ENCODE data around the gene MFN2. TPM values are rescaled to one million over a fixed set of nuclear protein-coding genes. Genes with fewer than 3 reads are reported as not detected.

Gene MFN2
- polyA plus RNA-seq, 1 donor from 2014 or later, result 64.9 TPM

GRCh38 chr1:12048372-12048771 is 68.1 kb downstream of the MFN2 start:
- H3K27ac ChIP-seq (ENCODE audit: low read length), result no peak overlapping the region
- no peaks in the 10 kb centered on the region for H3K36me3 ChIP-seq (ENCODE audit: insufficient read depth, low read length)
- H2AFZ ChIP-seq (ENCODE audit: low read depth, low read length), result no peak overlapping the region
- H3K9ac ChIP-seq (ENCODE audit: low read length), result no peak overlapping the region
- no peak for TF ChIP-seq REST (IDR thresholded peaks at IDR 0.05; ENCODE audit: borderline replicate concordance)
- no peak for TF ChIP-seq MXI1 (conservative IDR thresholded peaks at IDR 0.05; ENCODE audit: poor library complexity, severe bottlenecking)
- TF ChIP-seq SMC3 (conservative IDR thresholded peaks at IDR 0.05; ENCODE audit: poor library complexity), result no peak
- TF ChIP-seq POLR2AphosphoS5 (IDR thresholded peaks at IDR 0.05), result no peak
- TF ChIP-seq EP300 (conservative IDR thresholded peaks at IDR 0.05; ENCODE audit: poor library complexity, severe bottlenecking), result no peak
- TF ChIP-seq RAD21 (conservative IDR thresholded peaks at IDR 0.05), result no peak
- TF ChIP-seq TAF1 (IDR thresholded peaks at IDR 0.05; ENCODE audit: low read depth), result no peak
- TF ChIP-seq EZH2 (IDR thresholded peaks at IDR 0.05; ENCODE audit: borderline replicate concordance, insufficient read depth, low read length, poor library complexity, severe bottlenecking), result no peak
- no peaks in the 10 kb centered on the region for H3K9me3 ChIP-seq (ENCODE audit: low read length)
- no peak overlapping the region for H3K4me3 ChIP-seq (ENCODE audit: low read length)
- H3F3A ChIP-seq (ENCODE audit: insufficient read depth, low read length, poor library complexity, severe bottlenecking), result no peaks in the 10 kb centered on the region
- H3K4me2 ChIP-seq (ENCODE audit: low read length), result no peak overlapping the region
- H3K79me2 ChIP-seq (replicated peaks; ENCODE audit: insufficient read depth, low read length), result no peaks in the 10 kb centered on the region
- no peaks in the 10 kb centered on the region for H3K27me3 ChIP-seq (ENCODE audit: insufficient read depth, low read depth, low read length)
- no peaks in the 10 kb centered on the region for H4K20me1 ChIP-seq (ENCODE audit: insufficient read depth)
- no peaks in the 10 kb centered on the region for H3K9me2 ChIP-seq (ENCODE audit: insufficient read depth, low read length)

- H3K9ac ChIP-seq (ENCODE audit: low read length), result no peak overlapping the region
- H3K27ac ChIP-seq (ENCODE audit: low read length), result no peak overlapping the region
- H2AFZ ChIP-seq (ENCODE audit: low read depth, low read length), result no peak overlapping the region
- H3K79me2 ChIP-seq (replicated peaks; ENCODE audit: insufficient read depth, low read length), result no peaks in the 10 kb centered on the region
- H3K4me3 ChIP-seq (ENCODE audit: low read length), result no peak overlapping the region
- H3K27me3 ChIP-seq (ENCODE audit: insufficient read depth, low read depth, low read length), result no peaks in the 10 kb centered on the region
- TF ChIP-seq EZH2 (IDR thresholded peaks at IDR 0.05; ENCODE audit: borderline replicate concordance, insufficient read depth, low read length, poor library complexity, severe bottlenecking) (no peak), CTCF (IDR thresholded peaks at IDR 0.05; ENCODE audit: poor library complexity, severe bottlenecking) (no peak), SMC3 (conservative IDR thresholded peaks at IDR 0.05; ENCODE audit: poor library complexity) (no peak), EP300 (conservative IDR thresholded peaks at IDR 0.05; ENCODE audit: poor library complexity, severe bottlenecking) (no peak), POLR2AphosphoS5 (IDR thresholded peaks at IDR 0.05) (no peak), TAF1 (IDR thresholded peaks at IDR 0.05; ENCODE audit: low read depth) (no peak), REST (IDR thresholded peaks at IDR 0.05; ENCODE audit: borderline replicate concordance) (no peak), MXI1 (conservative IDR thresholded peaks at IDR 0.05; ENCODE audit: poor library complexity, severe bottlenecking) (no peak), RAD21 (conservative IDR thresholded peaks at IDR 0.05) (no peak)
- H3F3A ChIP-seq (ENCODE audit: insufficient read depth, low read length, poor library complexity, severe bottlenecking), result no peaks in the 10 kb centered on the region
- H3K36me3 ChIP-seq (ENCODE audit: insufficient read depth, low read length), result no peaks in the 10 kb centered on the region
- no peaks in the 10 kb centered on the region for H4K20me1 ChIP-seq (ENCODE audit: insufficient read depth)
- no peaks in the 10 kb centered on the region for H3K9me3 ChIP-seq (ENCODE audit: low read length)
- H3K9me2 ChIP-seq (ENCODE audit: insufficient read depth, low read length), result no peaks in the 10 kb centered on the region
- H3K4me2 ChIP-seq (ENCODE audit: low read length), result no peak overlapping the region
Observed at GRCh38 chr1:12049616-12050015, 69.4 kb downstream of the MFN2 start.

Data from neural cell (in vitro differentiated cells).